CD4-positive, alpha-beta T cell treated with Interleukin-21 for 1 hour (primary cell): ENCODE results near the gene PLTP.
"Not testable (repeated sequence)": the region's sequence is repeated elsewhere in the genome, so short reads cannot be mapped to it uniquely, and the experiment has no call there.

ENCODE experiments used
- DNase-seq: peaks from one replicate; pipeline ENCODE4 v3.0.0-alpha.2; 2020

Gene PLTP

GRCh38 chr20:45896641-45897161 is 15.3 kb downstream of the PLTP start:
- DNase-seq = no peak

DNA sequence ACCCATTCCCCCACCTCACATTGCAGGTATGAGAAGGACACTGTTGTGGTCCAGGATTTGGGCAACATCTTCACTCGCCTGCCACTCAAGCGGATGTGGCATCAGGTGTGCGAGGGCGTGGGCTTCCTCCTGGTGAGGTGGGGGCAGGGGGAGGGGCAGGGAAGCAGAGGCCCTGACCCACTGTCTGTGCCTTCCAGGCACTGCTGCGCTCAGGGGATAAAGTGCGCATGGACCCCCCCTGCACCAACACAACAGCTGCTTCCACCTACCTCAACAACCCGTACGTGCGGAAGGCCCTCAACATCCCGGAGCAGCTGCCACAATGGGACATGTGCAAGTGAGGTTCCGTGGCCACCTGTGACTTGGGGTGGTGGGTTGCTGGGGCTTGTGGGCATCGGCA is 17.2 kb downstream of the PLTP start:
- DNase-seq = no peak

GRCh38 chr20:45893831-45894230 is 18.1 kb downstream of the PLTP start:
- DNase-seq = no peak

- peak; percentile 30 for DNase-seq
Observed at GRCh38 chr20:45892828-45893500, 19.0 kb downstream of the PLTP start.

GRCh38 chr20:45892049-45892825 is 19.7 kb downstream of the PLTP start:
- DNase-seq = no peak

DNA sequence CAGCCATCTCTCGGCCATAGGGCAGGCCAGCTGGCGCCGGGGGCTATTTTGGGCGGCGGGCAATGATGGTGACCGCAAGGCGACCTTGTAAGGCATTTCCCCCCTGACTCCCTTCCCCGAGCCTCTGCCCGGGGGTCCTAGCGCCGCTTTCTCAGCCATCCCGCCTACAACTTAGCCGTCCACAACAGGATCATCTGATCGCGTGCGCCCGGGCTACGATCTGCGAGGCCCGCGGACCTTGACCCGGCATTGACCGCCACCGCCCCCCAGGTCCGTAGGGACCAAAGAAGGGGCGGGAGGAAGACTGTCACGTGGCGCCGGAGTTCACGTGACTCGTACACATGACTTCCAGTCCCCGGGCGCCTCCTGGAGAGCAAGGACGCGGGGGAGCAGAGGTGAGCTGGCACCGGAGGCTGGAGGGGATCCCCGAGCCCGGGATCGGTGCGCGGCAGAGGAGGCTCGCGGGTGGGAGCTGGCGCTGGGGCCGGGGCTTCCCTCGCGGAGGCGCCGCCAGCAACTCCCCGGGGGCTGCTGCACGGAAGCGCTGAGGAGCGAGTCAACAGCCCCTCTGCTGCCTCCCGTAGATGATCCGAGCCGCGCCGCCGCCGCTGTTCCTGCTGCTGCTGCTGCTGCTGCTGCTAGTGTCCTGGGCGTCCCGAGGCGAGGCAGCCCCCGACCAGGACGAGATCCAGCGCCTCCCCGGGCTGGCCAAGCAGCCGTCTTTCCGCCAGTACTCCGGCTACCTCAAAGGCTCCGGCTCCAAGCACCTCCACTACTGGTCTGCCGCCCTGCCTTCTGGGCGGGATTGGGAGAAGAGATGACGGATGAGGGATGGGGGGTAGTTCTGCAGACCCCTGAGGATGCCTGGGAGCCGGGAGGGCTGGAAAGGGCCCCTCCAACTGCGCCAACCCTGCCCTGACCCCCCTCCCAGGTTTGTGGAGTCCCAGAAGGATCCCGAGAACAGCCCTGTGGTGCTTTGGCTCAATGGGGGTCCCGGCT is 20.7 kb downstream of the PLTP start, which contains the start of the genes CTSA and NEURL2:
TSS of gene CTSA (plus strand) at position 351 of the 999 bp plus-strand sequence. CDS start at position 585, 234 bp downstream.
TSS of gene NEURL2 (minus strand) at position 224 of the 999 bp plus-strand sequence. CDS start at position 7, 217 bp downstream.
- DNase-seq = peak; percentile 84

GRCh38 chr20:45890077-45890984 is 21.6 kb downstream of the PLTP start:
- DNase-seq = peak; percentile 49

GRCh38 chr20:45888681-45889080 is 23.3 kb downstream of the PLTP start:
- DNase-seq = no peak

DNA sequence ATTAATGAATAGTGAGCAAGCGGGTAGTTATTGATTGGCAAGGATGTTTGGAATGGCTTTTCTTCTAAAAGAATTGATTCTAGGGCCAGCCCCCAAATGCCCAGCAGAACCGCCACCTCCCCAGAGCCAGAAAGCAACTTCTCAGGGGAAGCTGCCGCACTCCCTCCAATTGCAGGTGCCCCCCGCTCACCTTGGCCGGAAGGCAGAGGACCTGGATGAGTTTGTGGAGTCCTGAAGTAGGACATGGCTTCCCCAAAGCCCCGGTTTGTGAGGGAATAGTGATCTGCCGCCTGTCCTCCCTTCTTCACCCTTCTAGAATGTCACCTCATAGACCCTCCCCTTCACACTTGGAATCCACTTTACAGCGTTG is 24.6 kb downstream of the PLTP start, which contains the start of gene SPATA25:
TSS of gene SPATA25 (minus strand) at position 277 of the 370 bp plus-strand sequence. CDS start at position 245, 32 bp downstream.
- DNase-seq = no peak

GRCh38 chr20:45886590-45887345 is 25.2 kb downstream of the PLTP start:
- DNase-seq = no peak

GRCh38 chr20:45883100-45883469 is 28.9 kb downstream of the PLTP start:
- DNase-seq = no peak

DNA sequence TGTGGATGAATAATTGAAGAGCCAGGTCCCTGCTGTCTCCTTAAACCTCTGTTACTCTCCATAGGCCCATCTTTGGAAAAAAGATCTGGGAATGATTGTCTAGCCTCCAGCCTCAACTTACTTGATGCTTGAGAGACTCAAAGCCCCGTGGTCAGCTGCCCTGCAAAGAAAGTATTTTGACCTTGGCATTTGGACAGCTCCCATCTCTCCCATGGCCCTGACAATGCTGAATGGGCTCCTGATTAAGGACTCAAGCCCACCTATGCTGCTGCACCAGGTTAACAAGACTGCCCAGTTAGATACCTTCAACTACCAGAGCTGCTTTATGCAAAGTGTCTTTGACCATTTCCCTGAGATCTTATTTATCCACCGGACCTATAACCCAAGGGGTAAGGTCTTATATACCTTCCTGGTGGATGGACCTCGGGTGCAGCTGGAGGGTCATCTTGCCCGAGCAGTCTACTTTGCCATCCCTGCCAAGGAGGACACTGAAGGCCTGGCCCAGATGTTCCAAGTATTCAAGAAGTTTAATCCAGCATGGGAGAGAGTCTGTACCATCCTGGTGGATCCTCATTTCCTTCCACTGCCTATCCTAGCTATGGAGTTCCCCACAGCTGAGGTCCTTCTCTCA is 29.4 kb downstream of the PLTP start:
- no peak for DNase-seq

GRCh38 chr20:45880988-45881788 is 30.8 kb downstream of the PLTP start, which contains the start of gene ZSWIM1:
TSS of gene ZSWIM1 (plus strand) at chr20:45881227. CDS start at chr20:45882593, 1,366 bp downstream.
- peak; percentile 99 for DNase-seq

GRCh38 chr20:45878076-45878761 is 33.7 kb downstream of the PLTP start:
- DNase-seq = no peak

- no peak for DNase-seq
Observed at GRCh38 chr20:45874576-45874975, 37.4 kb downstream of the PLTP start.

- not testable (repeated sequence) for DNase-seq
Observed at GRCh38 chr20:45874104-45874481, 37.9 kb downstream of the PLTP start.

- DNase-seq = no peak
Observed at GRCh38 chr20:45873409-45874103, 38.4 kb downstream of the PLTP start.

GRCh38 chr20:45872626-45873025 is 39.3 kb downstream of the PLTP start:
- DNase-seq = no peak
